GM19023 (cell line): ENCODE measurements around the gene PROM1.

Experiments
- ATAC-seq: cut with Tn5 transposase; IDR thresholded peaks from one replicate; pipeline ENCODE4 v1.9.1; 2021; ENCODE audit warnings: mild to moderate bottlenecking, moderate library complexity; ENCODE audit not compliant: unreplicated experiment

The PROM1 gene

GRCh38 chr4:16110199-16110598, 26.4 kb upstream of the PROM1 start:
- ATAC-seq: no peak

GRCh38 chr4:16109256-16109655, 25.4 kb upstream of the PROM1 start:
- ATAC-seq: no peak

- ATAC-seq: no peak
These were observed 23.1 kb upstream of the PROM1 start for GRCh38 chr4:16106956-16107355.

- ATAC-seq: no peak
These were observed 20.7 kb upstream of the PROM1 start for GRCh38 chr4:16104520-16104919.

GRCh38 chr4:16102356-16102755, 18.5 kb upstream of the PROM1 start:
- no peak for ATAC-seq

GRCh38 chr4:16100833-16101232, 17.0 kb upstream of the PROM1 start:
- ATAC-seq: no peak

- no peak for ATAC-seq
These were observed 9.0 kb upstream of the PROM1 start for GRCh38 chr4:16092682-16093319.

- no peak for ATAC-seq
These were observed 6.4 kb upstream of the PROM1 start for GRCh38 chr4:16090096-16090705.

GRCh38 chr4:16089156-16089555, 5.3 kb upstream of the PROM1 start:
- ATAC-seq: no peak

- ATAC-seq: no peak
These were observed 4.8 kb upstream of the PROM1 start for GRCh38 chr4:16088601-16089000.

- no peak for ATAC-seq
These were observed 2.0 kb upstream of the PROM1 start for GRCh38 chr4:16085822-16086221.

- no peak for ATAC-seq
These were observed 1.2 kb downstream of the PROM1 start for GRCh38 chr4:16082426-16083240.

- ATAC-seq: no peak
These were observed 1.8 kb downstream of the PROM1 start for GRCh38 chr4:16082041-16082425.

GRCh38 chr4:16079046-16079445, 4.8 kb downstream of the PROM1 start:
- ATAC-seq: peak; percentile 69

- ATAC-seq: no peak
These were observed 5.5 kb downstream of the PROM1 start for GRCh38 chr4:16078195-16078760.

GRCh38 chr4:16077786-16078185, 6.0 kb downstream of the PROM1 start:
- no peak for ATAC-seq

- ATAC-seq: no peak
These were observed 7.7 kb downstream of the PROM1 start for GRCh38 chr4:16075975-16076757.

GRCh38 chr4:16075061-16075460, 8.8 kb downstream of the PROM1 start:
- ATAC-seq: no peak

GRCh38 chr4:16072168-16072567, 11.7 kb downstream of the PROM1 start:
- ATAC-seq: no peak

GRCh38 chr4:16070203-16070602, 13.6 kb downstream of the PROM1 start:
- ATAC-seq: no peak

GRCh38 chr4:16067515-16067914, 16.3 kb downstream of the PROM1 start:
- no peak for ATAC-seq
